ENCODE measurements around the gene LTBP1. TPM values are rescaled to one million over a fixed set of nuclear protein-coding genes. Genes with fewer than 3 reads are reported as not detected.

Gene LTBP1
- total RNA-seq, 1 donor from 2014 or later = 102 TPM

GRCh38 chr2:33136566-33136965 lies 189.8 kb downstream of the LTBP1 start:
- H3K4me1 Mint-ChIP-seq (ENCODE audit: unreplicated experiment) = peaks cover 68% of the 10 kb centered on the region
- H3K9me3 Mint-ChIP-seq (ENCODE audit: unreplicated experiment) = no peaks in the 10 kb centered on the region

GRCh38 chr2:33137331-33137730 lies 190.6 kb downstream of the LTBP1 start:
- no peak for DNase-seq (ENCODE audit: extremely low spot score, unreplicated experiment)
- Mint-ChIP-seq H3K27ac (ENCODE audit: unreplicated experiment) (peak overlapping the region; percentile 65), H3K9me3 (ENCODE audit: unreplicated experiment) (no peaks in the 10 kb centered on the region), H3K4me1 (ENCODE audit: unreplicated experiment) (peaks cover 68% of the 10 kb centered on the region), H3K36me3 (ENCODE audit: unreplicated experiment) (peaks cover 3% of the 10 kb centered on the region), H3K27me3 (ENCODE audit: unreplicated experiment) (no peaks in the 10 kb centered on the region), H3K4me3 (ENCODE audit: unreplicated experiment) (peak overlapping the region; percentile 18)
- no peak for TF ChIP-seq CTCF (IDR thresholded peaks at IDR 0.05)

More at GRCh38 chr2:33136566-33136965, 189.8 kb downstream of the LTBP1 start:
- no peak for TF ChIP-seq CTCF (IDR thresholded peaks at IDR 0.05)
- no peak for DNase-seq (ENCODE audit: extremely low spot score, unreplicated experiment)
- Mint-ChIP-seq H3K27me3 (ENCODE audit: unreplicated experiment) (no peaks in the 10 kb centered on the region), H3K36me3 (ENCODE audit: unreplicated experiment) (peaks cover 3% of the 10 kb centered on the region), H3K4me3 (ENCODE audit: unreplicated experiment) (peak overlapping the region; percentile 75), H3K27ac (ENCODE audit: unreplicated experiment) (peak overlapping the region; percentile 91)

GRCh38 chr2:33139949-33140348 lies 193.2 kb downstream of the LTBP1 start:
- Mint-ChIP-seq H3K4me1 (ENCODE audit: unreplicated experiment) (peaks cover 53% of the 10 kb centered on the region), H3K36me3 (ENCODE audit: unreplicated experiment) (peaks cover 14% of the 10 kb centered on the region)

GRCh38 chr2:33141476-33141875 lies 194.7 kb downstream of the LTBP1 start:
- Mint-ChIP-seq H3K27me3 (ENCODE audit: unreplicated experiment) (no peaks in the 10 kb centered on the region), H3K4me1 (ENCODE audit: unreplicated experiment) (peaks cover 53% of the 10 kb centered on the region), H3K4me3 (ENCODE audit: unreplicated experiment) (no peak overlapping the region), H3K9me3 (ENCODE audit: unreplicated experiment) (no peaks in the 10 kb centered on the region), H3K27ac (ENCODE audit: unreplicated experiment) (no peak overlapping the region), H3K36me3 (ENCODE audit: unreplicated experiment) (peaks cover 14% of the 10 kb centered on the region)
- no peak for TF ChIP-seq CTCF (IDR thresholded peaks at IDR 0.05)
- DNase-seq (ENCODE audit: extremely low spot score, unreplicated experiment) = no peak

More at GRCh38 chr2:33139949-33140348, 193.2 kb downstream of the LTBP1 start:
- no peaks in the 10 kb centered on the region for H3K9me3 Mint-ChIP-seq (ENCODE audit: unreplicated experiment)
- H3K4me3 Mint-ChIP-seq (ENCODE audit: unreplicated experiment) = no peak overlapping the region
- DNase-seq (ENCODE audit: extremely low spot score, unreplicated experiment) = no peak
- no peaks in the 10 kb centered on the region for H3K27me3 Mint-ChIP-seq (ENCODE audit: unreplicated experiment)
- TF ChIP-seq CTCF (IDR thresholded peaks at IDR 0.05) = no peak
- no peak overlapping the region for H3K27ac Mint-ChIP-seq (ENCODE audit: unreplicated experiment)

- no peak overlapping the region for H3K4me3 Mint-ChIP-seq (ENCODE audit: unreplicated experiment)
- H3K9me3 Mint-ChIP-seq (ENCODE audit: unreplicated experiment) = no peaks in the 10 kb centered on the region
- H3K4me1 Mint-ChIP-seq (ENCODE audit: unreplicated experiment) = peaks cover 48% of the 10 kb centered on the region
- peaks cover 14% of the 10 kb centered on the region for H3K36me3 Mint-ChIP-seq (ENCODE audit: unreplicated experiment)
- no peak overlapping the region for H3K27ac Mint-ChIP-seq (ENCODE audit: unreplicated experiment)
- H3K27me3 Mint-ChIP-seq (ENCODE audit: unreplicated experiment) = no peaks in the 10 kb centered on the region
- no peak for TF ChIP-seq CTCF (IDR thresholded peaks at IDR 0.05)
- no peak for DNase-seq (ENCODE audit: extremely low spot score, unreplicated experiment)
Measured at GRCh38 chr2:33142810-33143209, 196.1 kb downstream of the LTBP1 start.

All from osteocyte (in vitro differentiated cells).